ENCODE measurements around the gene GATAD2A.
"Not testable (repeated sequence)": the region's sequence is repeated elsewhere in the genome, so short reads cannot be mapped to it uniquely, and the experiment has no call there.

The GATAD2A gene

DNA sequence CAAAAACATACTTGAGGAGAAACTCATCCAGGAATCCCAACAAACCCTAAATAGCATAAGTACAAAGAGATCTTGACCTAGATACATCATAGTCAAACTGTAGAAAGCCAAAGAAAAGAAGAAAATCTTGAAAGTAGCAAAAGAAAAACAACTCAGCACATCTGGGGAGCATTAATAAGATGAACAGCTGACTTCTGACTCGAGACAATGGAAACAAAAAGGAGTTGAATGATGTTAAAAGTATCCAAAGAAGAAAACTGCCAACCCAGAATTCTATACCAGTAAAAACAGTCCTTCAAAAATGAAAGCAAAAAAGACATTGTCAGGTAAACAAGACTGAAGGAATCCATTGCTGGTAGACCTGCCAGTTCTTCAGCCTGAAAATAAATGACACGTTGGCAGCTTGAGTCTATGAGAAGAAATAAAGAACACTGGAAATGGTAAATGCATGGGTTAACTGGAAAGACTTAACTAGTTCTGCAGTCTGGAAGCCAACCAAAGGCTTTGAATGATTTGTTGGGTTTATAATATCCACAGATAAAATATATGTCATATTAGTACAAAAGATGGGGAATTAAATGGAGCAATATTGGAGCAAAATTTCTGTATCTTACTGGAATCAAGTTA is 63.1 kb downstream of the GATAD2A start:
- Histone ChIP-seq H3K4me2 (ENCODE audit: low read depth, low read length, poor library complexity, severe bottlenecking) (no peak overlapping the region), H3K79me2 (ENCODE audit: insufficient read depth, low read length) (peaks cover 94% of the 10 kb centered on the region), H3K9ac (ENCODE audit: low read depth, low read length, poor library complexity, severe bottlenecking) (no peak overlapping the region), H3K4me3 (ENCODE audit: low read length, poor library complexity, severe bottlenecking) (no peak overlapping the region), H3K27me3 (ENCODE audit: insufficient read depth, low read length, poor library complexity, severe bottlenecking) (no peaks in the 10 kb centered on the region), H3K36me3 (ENCODE audit: insufficient read depth, low read length) (peaks cover 72% of the 10 kb centered on the region), H4K20me1 (ENCODE audit: insufficient read depth, low read length, poor library complexity, severe bottlenecking) (peaks cover 7% of the 10 kb centered on the region), H2AFZ (ENCODE audit: low read length) (no peak overlapping the region), H3K4me1 (ENCODE audit: insufficient read depth, low read length, poor library complexity, severe bottlenecking) (peaks cover 2% of the 10 kb centered on the region), H3K9me2 (replicated peaks; ENCODE audit: low read depth, low read length) (no peaks in the 10 kb centered on the region), H3F3A (ENCODE audit: low read depth) (no peaks in the 10 kb centered on the region), H3K9me3 (ENCODE audit: insufficient read depth, low read depth, low read length) (peaks cover 17% of the 10 kb centered on the region)
- TF ChIP-seq, protein P1, sequence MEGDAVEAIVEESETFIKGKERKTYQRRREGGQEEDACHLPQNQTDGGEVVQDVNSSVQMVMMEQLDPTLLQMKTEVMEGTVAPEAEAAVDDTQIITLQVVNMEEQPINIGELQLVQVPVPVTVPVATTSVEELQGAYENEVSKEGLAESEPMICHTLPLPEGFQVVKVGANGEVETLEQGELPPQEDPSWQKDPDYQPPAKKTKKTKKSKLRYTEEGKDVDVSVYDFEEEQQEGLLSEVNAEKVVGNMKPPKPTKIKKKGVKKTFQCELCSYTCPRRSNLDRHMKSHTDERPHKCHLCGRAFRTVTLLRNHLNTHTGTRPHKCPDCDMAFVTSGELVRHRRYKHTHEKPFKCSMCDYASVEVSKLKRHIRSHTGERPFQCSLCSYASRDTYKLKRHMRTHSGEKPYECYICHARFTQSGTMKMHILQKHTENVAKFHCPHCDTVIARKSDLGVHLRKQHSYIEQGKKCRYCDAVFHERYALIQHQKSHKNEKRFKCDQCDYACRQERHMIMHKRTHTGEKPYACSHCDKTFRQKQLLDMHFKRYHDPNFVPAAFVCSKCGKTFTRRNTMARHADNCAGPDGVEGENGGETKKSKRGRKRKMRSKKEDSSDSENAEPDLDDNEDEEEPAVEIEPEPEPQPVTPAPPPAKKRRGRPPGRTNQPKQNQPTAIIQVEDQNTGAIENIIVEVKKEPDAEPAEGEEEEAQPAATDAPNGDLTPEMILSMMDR (conservative IDR thresholded peaks at IDR 0.05; ENCODE audit: low read length) = no peak
- no peak for TF ChIP-seq EZH2phosphoT487 (IDR thresholded peaks at IDR 0.05; ENCODE audit: borderline replicate concordance)

DNA sequence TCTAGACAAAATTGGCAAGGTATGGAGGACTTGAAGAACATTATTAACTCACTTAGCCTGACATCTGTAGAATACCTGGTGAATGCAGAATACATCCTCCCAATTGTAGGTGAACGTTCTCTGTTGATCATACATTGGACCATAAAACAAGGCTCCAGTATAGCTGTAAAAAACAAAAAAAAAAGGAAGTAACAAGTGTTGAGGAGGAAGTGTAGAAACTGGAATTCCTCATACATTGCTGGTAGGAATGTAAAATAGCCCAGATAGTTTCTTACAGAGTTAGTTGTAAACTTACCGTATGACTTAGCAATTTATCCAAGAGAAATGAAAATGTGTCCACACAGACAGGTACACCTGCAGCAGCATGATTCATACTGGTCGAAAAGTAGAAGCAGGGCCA is 65.1 kb downstream of the GATAD2A start:
- H3K4me2 ChIP-seq (ENCODE audit: low read depth, low read length, poor library complexity, severe bottlenecking) = no peak overlapping the region
- H3K36me3 ChIP-seq (ENCODE audit: insufficient read depth, low read length) = peaks cover 69% of the 10 kb centered on the region

DNA sequence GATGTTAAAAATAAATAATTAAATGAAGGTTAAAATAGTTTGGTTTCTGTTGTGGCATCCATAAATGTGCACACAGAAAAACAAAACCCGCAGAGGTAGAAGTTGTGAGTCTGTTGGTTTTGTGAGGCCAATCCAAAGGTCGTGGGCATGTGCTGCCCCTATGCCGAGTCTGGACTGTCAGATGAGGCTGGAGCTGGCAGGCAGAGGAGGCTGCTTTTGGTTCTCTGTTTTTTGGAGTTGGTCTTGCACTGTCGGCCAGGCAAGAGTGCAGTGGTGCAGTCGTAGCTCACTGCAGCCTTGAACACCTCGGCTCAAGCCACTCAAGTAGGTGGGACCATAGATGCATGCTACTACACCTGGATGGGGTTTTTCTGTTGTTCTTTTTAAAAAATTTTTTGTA is 66.2 kb downstream of the GATAD2A start:
- Histone ChIP-seq H2AFZ (ENCODE audit: low read length) (no peak overlapping the region), H3K9ac (ENCODE audit: low read depth, low read length, poor library complexity, severe bottlenecking) (no peak overlapping the region), H3F3A (ENCODE audit: low read depth) (no peaks in the 10 kb centered on the region), H4K20me1 (ENCODE audit: insufficient read depth, low read length, poor library complexity, severe bottlenecking) (peaks cover 19% of the 10 kb centered on the region), H3K36me3 (ENCODE audit: insufficient read depth, low read length) (peaks cover 67% of the 10 kb centered on the region), H3K9me2 (replicated peaks; ENCODE audit: low read depth, low read length) (no peaks in the 10 kb centered on the region), H3K79me2 (ENCODE audit: insufficient read depth, low read length) (peaks cover 93% of the 10 kb centered on the region; the same call in 1 of the 2 replicates), H3K9me3 (ENCODE audit: insufficient read depth, low read depth, low read length) (peaks cover 17% of the 10 kb centered on the region), H3K27me3 (ENCODE audit: insufficient read depth, low read length, poor library complexity, severe bottlenecking) (no peaks in the 10 kb centered on the region), H3K4me3 (ENCODE audit: low read length, poor library complexity, severe bottlenecking) (no peak overlapping the region), H3K4me1 (ENCODE audit: insufficient read depth, low read length, poor library complexity, severe bottlenecking) (peaks cover 7% of the 10 kb centered on the region), H3K4me2 (ENCODE audit: low read depth, low read length, poor library complexity, severe bottlenecking) (no peak overlapping the region)
- TF ChIP-seq, protein P1 (conservative IDR thresholded peaks at IDR 0.05; ENCODE audit: low read length) = no peak
- TF ChIP-seq EZH2phosphoT487 (IDR thresholded peaks at IDR 0.05; ENCODE audit: borderline replicate concordance) = no peak

More for the DNA sequence above, 65.1 kb downstream of the GATAD2A start:
- H3K79me2 ChIP-seq (ENCODE audit: insufficient read depth, low read length) = peaks cover 92% of the 10 kb centered on the region; the same call in 1 of the 2 replicates
- peaks cover 11% of the 10 kb centered on the region for H4K20me1 ChIP-seq (ENCODE audit: insufficient read depth, low read length, poor library complexity, severe bottlenecking)
- peaks cover 17% of the 10 kb centered on the region for H3K9me3 ChIP-seq (ENCODE audit: insufficient read depth, low read depth, low read length)
- no peaks in the 10 kb centered on the region for H3F3A ChIP-seq (ENCODE audit: low read depth)
- no peak overlapping the region for H2AFZ ChIP-seq (ENCODE audit: low read length)
- no peak overlapping the region for H3K4me3 ChIP-seq (ENCODE audit: low read length, poor library complexity, severe bottlenecking)
- H3K27me3 ChIP-seq (ENCODE audit: insufficient read depth, low read length, poor library complexity, severe bottlenecking) = no peaks in the 10 kb centered on the region
- H3K4me1 ChIP-seq (ENCODE audit: insufficient read depth, low read length, poor library complexity, severe bottlenecking) = peaks cover 7% of the 10 kb centered on the region
- TF ChIP-seq EZH2phosphoT487 (IDR thresholded peaks at IDR 0.05; ENCODE audit: borderline replicate concordance) = no peak
- TF ChIP-seq, protein P1 (conservative IDR thresholded peaks at IDR 0.05; ENCODE audit: low read length) = no peak
- H3K9me2 ChIP-seq (replicated peaks; ENCODE audit: low read depth, low read length) = no peaks in the 10 kb centered on the region
- H3K9ac ChIP-seq (ENCODE audit: low read depth, low read length, poor library complexity, severe bottlenecking) = no peak overlapping the region

DNA sequence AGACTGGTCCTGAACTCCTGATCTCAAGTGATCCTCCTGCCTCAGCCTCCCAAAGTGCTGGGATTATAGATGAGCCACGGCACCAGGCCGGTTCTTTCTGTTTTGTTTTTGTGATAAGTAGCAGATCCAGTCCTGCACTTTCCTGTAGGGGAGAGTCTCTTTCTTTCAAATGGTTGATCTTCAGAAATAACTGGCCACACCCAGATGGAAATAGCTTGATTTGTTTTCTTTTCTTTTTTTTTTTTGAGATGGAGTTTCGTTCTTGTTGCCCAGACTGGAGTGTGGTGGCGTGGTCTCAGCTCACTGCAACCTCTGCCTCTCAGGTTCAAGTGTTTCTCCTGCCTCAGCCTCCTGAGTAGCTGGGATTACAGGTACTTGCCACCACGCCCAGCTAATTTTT is 66.6 kb downstream of the GATAD2A start:
- H3K36me3 ChIP-seq (ENCODE audit: insufficient read depth, low read length) = peaks cover 63% of the 10 kb centered on the region

More for the DNA sequence above, 66.6 kb downstream of the GATAD2A start:
- H3K9me2 ChIP-seq (replicated peaks; ENCODE audit: low read depth, low read length); H3K4me3 ChIP-seq (ENCODE audit: low read length, poor library complexity, severe bottlenecking); H3K4me2 ChIP-seq (ENCODE audit: low read depth, low read length, poor library complexity, severe bottlenecking); H2AFZ ChIP-seq (ENCODE audit: low read length); H3K9ac ChIP-seq (ENCODE audit: low read depth, low read length, poor library complexity, severe bottlenecking); H3F3A ChIP-seq (ENCODE audit: low read depth); H3K27me3 ChIP-seq (ENCODE audit: insufficient read depth, low read length, poor library complexity, severe bottlenecking); H3K4me1 ChIP-seq (ENCODE audit: insufficient read depth, low read length, poor library complexity, severe bottlenecking): not testable (repeated sequence)
- H4K20me1 ChIP-seq (ENCODE audit: insufficient read depth, low read length, poor library complexity, severe bottlenecking) = peaks cover 22% of the 10 kb centered on the region
- peaks cover 17% of the 10 kb centered on the region for H3K9me3 ChIP-seq (ENCODE audit: insufficient read depth, low read depth, low read length)
- H3K79me2 ChIP-seq (ENCODE audit: insufficient read depth, low read length) = peaks cover 94% of the 10 kb centered on the region; the same call in 1 of the 2 replicates

Measured in Loucy (cell line).